ENCODE measurements around the gene TRERF1. TPM values are rescaled to one million over a fixed set of nuclear protein-coding genes. Genes with fewer than 3 reads are reported as not detected.

TRERF1 gene
- polyA plus RNA-seq, 3 donors = 0.58 to 10.0 (median 2.0) TPM

GRCh38 chr6:42368181-42368580 lies 83.5 kb downstream of the TRERF1 start:
- Histone ChIP-seq H3K4me2 (replicated peaks; ENCODE audit: extremely low read depth, low read length, poor library complexity, severe bottlenecking) (peak overlapping the region; percentile 71), H3K36me3 (replicated peaks in 1 of 2; ENCODE audit: control insufficient read depth in 1 of 2, insufficient read depth in 2 of 2, low read length in 2 of 2) (no peaks in the 10 kb centered on the region), H4K20me1 (ENCODE audit: insufficient read depth, low read length) (no peaks in the 10 kb centered on the region), H3K4me1 (ENCODE audit: control insufficient read depth in 1 of 2, insufficient read depth in 2 of 2, low read length in 2 of 2) (peaks cover 87 to 99% of the 10 kb centered on the region in 2 donors), H3K9ac (ENCODE audit: insufficient read depth, low read length, poor library complexity, severe bottlenecking) (peak overlapping the region; percentile 84), H3K27me3 (ENCODE audit: control insufficient read depth in 2 of 2, insufficient read depth in 2 of 2, low read length in 2 of 2) (no peaks in the 10 kb centered on the region), H3K9me3 (replicated peaks in 1 of 2; ENCODE audit: control insufficient read depth in 1 of 2, insufficient read depth in 1 of 2, low read length in 2 of 2) (no peaks in the 10 kb centered on the region), H3K79me2 (ENCODE audit: insufficient read depth, low read length) (peaks cover 81% of the 10 kb centered on the region), H3K27ac (ENCODE audit: low read depth in 1 of 2, low read length in 2 of 2) (peak overlapping the region; percentile 95 to 98), H2AFZ (ENCODE audit: insufficient read depth, low read depth, low read length, poor library complexity, severe bottlenecking) (peak overlapping the region; percentile 46), H3K4me3 (replicated peaks in 1 of 3; ENCODE audit: low read depth in 2 of 3, low read length in 3 of 3) (peak overlapping the region in 2 of 3 experiments; percentile 21 to 68)
- peak; percentile 51 to 64 (median 59) for DNase-seq
- TF ChIP-seq CTCF (IDR thresholded peaks at IDR 0.05) = no peak
- peaks cover 7 to 15% of the 10 kb centered on the region in 2 donors for H3K36me3 Mint-ChIP-seq
- no peaks in the 10 kb centered on the region for H3K9me3 Mint-ChIP-seq
- peaks cover 0 to 3% (median 0%) of the 10 kb centered on the region in 3 donors for H3K27me3 Mint-ChIP-seq (ENCODE audit: low read depth in 3 of 3)
- peaks cover 93% of the 10 kb centered on the region for H3K4me1 Mint-ChIP-seq
- H3K4me3 Mint-ChIP-seq = peak overlapping the region; percentile 73 to 87
- intact Hi-C loops (cut with micrococcal nuclease) = loop anchor here (5.0 to 10.0 kb wide), 3 partner anchors 36 to 84 kb away; partner anchors contain the start of gene TRERF1 (in 1 of the 2)
- 6% methylated on average over 5 of the region's 7 CpGs for WGBS (ENCODE audit: insufficient coverage)
- H3K27ac Mint-ChIP-seq = peak overlapping the region; percentile 88 to 99 (median 94)

GRCh38 chr6:42367353-42368011 lies 84.2 kb downstream of the TRERF1 start:
- no peaks in the 10 kb centered on the region for H3K27me3 ChIP-seq (ENCODE audit: control insufficient read depth in 2 of 2, insufficient read depth in 2 of 2, low read length in 2 of 2)
- Mint-ChIP-seq H3K27me3 (ENCODE audit: low read depth in 3 of 3) (peaks cover 0 to 3% (median 0%) of the 10 kb centered on the region in 3 donors), H3K4me3 (peak overlapping the region; percentile 73 to 87), H3K4me1 (peaks cover 90% of the 10 kb centered on the region), H3K27ac (peak overlapping the region; percentile 88 to 99 (median 94)), H3K9me3 (no peaks in the 10 kb centered on the region), H3K36me3 (peaks cover 14 to 21% of the 10 kb centered on the region in 2 donors)
- no peaks in the 10 kb centered on the region for H4K20me1 ChIP-seq (ENCODE audit: insufficient read depth, low read length)
- peaks cover 81% of the 10 kb centered on the region for H3K79me2 ChIP-seq (ENCODE audit: insufficient read depth, low read length)
- H3K9me3 ChIP-seq (replicated peaks in 1 of 2; ENCODE audit: control insufficient read depth in 1 of 2, insufficient read depth in 1 of 2, low read length in 2 of 2) = no peaks in the 10 kb centered on the region
- H3K4me3 ChIP-seq (replicated peaks in 1 of 3; ENCODE audit: low read depth in 2 of 3, low read length in 3 of 3) = peak overlapping the region; percentile 21 to 68 (median 25)
- peaks cover 82 to 96% of the 10 kb centered on the region in 2 donors for H3K4me1 ChIP-seq (ENCODE audit: control insufficient read depth in 1 of 2, insufficient read depth in 2 of 2, low read length in 2 of 2)
- peak overlapping the region; percentile 46 for H2AFZ ChIP-seq (ENCODE audit: insufficient read depth, low read depth, low read length, poor library complexity, severe bottlenecking)
- H3K4me2 ChIP-seq (replicated peaks; ENCODE audit: extremely low read depth, low read length, poor library complexity, severe bottlenecking) = peak overlapping the region; percentile 71
- no peak for TF ChIP-seq CTCF (IDR thresholded peaks at IDR 0.05)
- WGBS (ENCODE audit: insufficient coverage) = 0% methylated on average over 8 of the region's 14 CpGs
- H3K36me3 ChIP-seq (replicated peaks in 1 of 2; ENCODE audit: control insufficient read depth in 1 of 2, insufficient read depth in 2 of 2, low read length in 2 of 2) = peaks cover under 1 to 2% of the 10 kb centered on the region in 2 donors
- intact Hi-C loops (cut with micrococcal nuclease) = loop anchor here (2.0 to 10.0 kb wide), 4 partner anchors 35 to 85 kb away; partner anchors contain the start of gene TRERF1 (in 1 of the 2)
- peak overlapping the region; percentile 84 for H3K9ac ChIP-seq (ENCODE audit: insufficient read depth, low read length, poor library complexity, severe bottlenecking)
- H3K27ac ChIP-seq (ENCODE audit: low read depth in 1 of 2, low read length in 2 of 2) = peak overlapping the region; percentile 95 to 98
- DNase-seq = peak; percentile 87 to 97 (median 95)
